KMS-11 (cell line): ENCODE data around the gene TGDS.

Experiments
- H2AFZ ChIP-seq: fragments of 200-600 bp; sonication (generic); 2 replicates; pipeline ENCODE4 v1.6.1; 2016; ENCODE audit warnings: antibody characterized with exemption, mixed run types, low read depth
- H3K27ac ChIP-seq: fragments of 200-600 bp; sonication (generic); 2 replicates; pipeline ENCODE4 v1.6.1; 2016; ENCODE audit warnings: mild to moderate bottlenecking, mixed run types
- H3K27me3 ChIP-seq: fragments of 200-600 bp; sonication (generic); 2 replicates; pipeline ENCODE4 v1.6.1; 2017; ENCODE audit warnings: mild to moderate bottlenecking, low read depth, mixed run types, moderate library complexity; ENCODE audit not compliant: insufficient read depth
- H3K36me3 ChIP-seq: fragments of 200-600 bp; sonication (generic); 2 replicates; pipeline ENCODE4 v1.6.1; 2017; ENCODE audit warnings: mild to moderate bottlenecking, mixed run types; ENCODE audit not compliant: insufficient read depth
- H3K4me1 ChIP-seq: fragments of 200-600 bp; sonication (generic); 2 replicates; pipeline ENCODE4 v1.6.1; 2016; ENCODE audit warnings: mild to moderate bottlenecking, low read depth, mixed run types; ENCODE audit not compliant: poor library complexity, severe bottlenecking
- H3K4me2 ChIP-seq: fragments of 200-600 bp; sonication (generic); 2 replicates; pipeline ENCODE4 v1.7.0; 2016; ENCODE audit warnings: mild to moderate bottlenecking, mixed run types
- H3K4me3 ChIP-seq: fragments of 200-600 bp; sonication (generic); IDR thresholded peaks from 2 replicates; pipeline ENCODE4 v1.6.1; 2017; ENCODE audit warnings: low read depth, low read length, mixed read lengths; ENCODE audit not compliant: insufficient read depth
- H3K79me2 ChIP-seq: fragments of 200-600 bp; sonication (generic); 2 replicates; pipeline ENCODE4 v1.6.1; 2016; ENCODE audit warnings: low read depth, mixed run types; ENCODE audit not compliant: insufficient read depth
- H3K9ac ChIP-seq: fragments of 200-600 bp; sonication (generic); 2 replicates; pipeline ENCODE4 v1.6.1; 2016; ENCODE audit warnings: mild to moderate bottlenecking, mixed run types
- H4K20me1 ChIP-seq: fragments of 200-600 bp; sonication (generic); 2 replicates; pipeline ENCODE4 v1.6.1; 2016; ENCODE audit warnings: mild to moderate bottlenecking, mixed run types; ENCODE audit not compliant: insufficient read depth
- TF ChIP-seq, protein P1 (sequence below): fragments of 200-600 bp; sonication (generic); conservative IDR thresholded peaks from 2 replicates; pipeline ENCODE4 v1.6.1; 2017; ENCODE audit warnings: low read depth, mild to moderate bottlenecking, antibody characterized with exemption, low read length, moderate library complexity, mixed read lengths

TGDS gene

DNA sequence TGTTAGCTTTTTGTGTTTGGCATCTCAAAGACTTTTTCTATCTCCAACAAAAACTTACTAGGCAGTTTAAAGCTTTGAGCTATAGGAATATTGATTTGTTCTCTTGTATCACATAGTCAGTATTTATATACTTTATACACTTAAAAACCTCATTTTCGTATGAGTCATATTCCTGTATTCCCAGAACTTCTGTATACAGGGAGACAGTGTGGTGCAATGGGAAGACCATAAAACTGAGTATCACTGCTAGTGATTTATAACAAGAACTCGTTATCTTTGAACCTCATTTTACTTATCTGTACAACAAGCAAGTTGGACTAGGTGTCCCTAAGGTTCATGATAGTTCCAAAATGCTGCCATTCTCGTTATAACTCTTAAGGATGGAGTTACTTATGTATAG is 12.0 kb upstream of the TGDS start:
- no peaks in the 10 kb centered on the region for H3K36me3 ChIP-seq
- no peak overlapping the region for H3K9ac ChIP-seq
- H2AFZ ChIP-seq, result no peak overlapping the region
- H3K27ac ChIP-seq, result no peak overlapping the region
- H3K4me2 ChIP-seq, result no peak overlapping the region
- H3K4me1 ChIP-seq, result peaks cover 5% of the 10 kb centered on the region
- H3K4me3 ChIP-seq, result no peak overlapping the region
- H3K27me3 ChIP-seq, result no peaks in the 10 kb centered on the region
- TF ChIP-seq, protein P1, sequence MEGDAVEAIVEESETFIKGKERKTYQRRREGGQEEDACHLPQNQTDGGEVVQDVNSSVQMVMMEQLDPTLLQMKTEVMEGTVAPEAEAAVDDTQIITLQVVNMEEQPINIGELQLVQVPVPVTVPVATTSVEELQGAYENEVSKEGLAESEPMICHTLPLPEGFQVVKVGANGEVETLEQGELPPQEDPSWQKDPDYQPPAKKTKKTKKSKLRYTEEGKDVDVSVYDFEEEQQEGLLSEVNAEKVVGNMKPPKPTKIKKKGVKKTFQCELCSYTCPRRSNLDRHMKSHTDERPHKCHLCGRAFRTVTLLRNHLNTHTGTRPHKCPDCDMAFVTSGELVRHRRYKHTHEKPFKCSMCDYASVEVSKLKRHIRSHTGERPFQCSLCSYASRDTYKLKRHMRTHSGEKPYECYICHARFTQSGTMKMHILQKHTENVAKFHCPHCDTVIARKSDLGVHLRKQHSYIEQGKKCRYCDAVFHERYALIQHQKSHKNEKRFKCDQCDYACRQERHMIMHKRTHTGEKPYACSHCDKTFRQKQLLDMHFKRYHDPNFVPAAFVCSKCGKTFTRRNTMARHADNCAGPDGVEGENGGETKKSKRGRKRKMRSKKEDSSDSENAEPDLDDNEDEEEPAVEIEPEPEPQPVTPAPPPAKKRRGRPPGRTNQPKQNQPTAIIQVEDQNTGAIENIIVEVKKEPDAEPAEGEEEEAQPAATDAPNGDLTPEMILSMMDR, result no peak
- H3K79me2 ChIP-seq, result peaks cover 3% of the 10 kb centered on the region; the same call in 1 of the 2 replicates
- no peaks in the 10 kb centered on the region for H4K20me1 ChIP-seq

DNA sequence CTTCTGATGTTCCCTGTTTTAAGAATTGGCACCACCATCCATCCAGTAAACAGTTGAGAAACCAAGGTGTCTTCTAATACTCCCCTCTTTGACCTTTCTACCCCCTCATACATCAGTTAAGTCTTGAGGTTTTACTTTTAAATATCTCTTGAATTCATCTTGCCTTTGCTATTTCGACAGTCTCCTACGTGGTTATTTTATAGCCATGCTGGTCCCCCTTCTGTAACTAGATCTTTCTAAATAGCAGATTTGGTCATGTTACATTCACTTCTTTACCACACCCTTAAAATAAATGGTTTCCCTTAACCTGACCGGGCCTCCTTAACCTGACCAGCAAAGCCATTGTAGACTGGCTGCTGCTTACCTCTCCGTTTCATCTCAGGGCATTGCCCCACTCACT is 11.1 kb upstream of the TGDS start:
- H3K27me3 ChIP-seq, result no peaks in the 10 kb centered on the region
- H3K9ac ChIP-seq, result no peak overlapping the region
- TF ChIP-seq, protein P1, result no peak
- H3K79me2 ChIP-seq, result peaks cover 8% of the 10 kb centered on the region; the same call in 1 of the 2 replicates
- H3K4me2 ChIP-seq, result no peak overlapping the region
- no peak overlapping the region for H3K27ac ChIP-seq
- H2AFZ ChIP-seq, result no peak overlapping the region
- H3K4me3 ChIP-seq, result no peak overlapping the region
- peaks cover 9% of the 10 kb centered on the region for H3K4me1 ChIP-seq
- no peaks in the 10 kb centered on the region for H3K36me3 ChIP-seq
- H4K20me1 ChIP-seq, result no peaks in the 10 kb centered on the region

DNA sequence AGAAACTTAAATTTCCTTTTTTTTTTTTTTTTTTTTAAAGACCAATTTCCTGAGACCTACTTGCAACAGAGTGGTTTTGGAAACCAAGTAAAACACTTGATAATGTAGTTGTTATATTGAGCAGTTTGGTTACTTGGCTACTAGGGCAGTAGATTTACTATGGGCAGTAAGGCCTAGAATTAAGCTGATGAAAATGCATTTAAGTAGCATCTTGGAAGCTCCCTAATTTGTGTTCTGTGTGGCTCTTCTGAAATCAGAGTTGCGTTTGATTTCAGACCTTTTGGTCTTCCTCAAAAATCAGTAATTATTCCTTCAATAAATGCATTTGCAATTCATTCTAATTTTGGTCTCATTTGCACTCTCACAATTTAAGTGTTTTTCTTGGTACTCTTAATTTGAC is 6.5 kb upstream of the TGDS start:
- Histone ChIP-seq H3K79me2 (peaks cover 8% of the 10 kb centered on the region; the same call in 1 of the 2 replicates), H3K4me2 (peak overlapping the region; percentile 86), H3K9ac (peak overlapping the region; percentile 60; the same call in 1 of the 2 replicates), H3K36me3 (no peaks in the 10 kb centered on the region), H4K20me1 (no peaks in the 10 kb centered on the region), H3K27ac (no peak overlapping the region), H3K4me1 (peaks cover 14% of the 10 kb centered on the region), H2AFZ (peak overlapping the region; percentile 49; the same call in 1 of the 2 replicates), H3K4me3 (no peak overlapping the region), H3K27me3 (no peaks in the 10 kb centered on the region)
- TF ChIP-seq, protein P1, result no peak

DNA sequence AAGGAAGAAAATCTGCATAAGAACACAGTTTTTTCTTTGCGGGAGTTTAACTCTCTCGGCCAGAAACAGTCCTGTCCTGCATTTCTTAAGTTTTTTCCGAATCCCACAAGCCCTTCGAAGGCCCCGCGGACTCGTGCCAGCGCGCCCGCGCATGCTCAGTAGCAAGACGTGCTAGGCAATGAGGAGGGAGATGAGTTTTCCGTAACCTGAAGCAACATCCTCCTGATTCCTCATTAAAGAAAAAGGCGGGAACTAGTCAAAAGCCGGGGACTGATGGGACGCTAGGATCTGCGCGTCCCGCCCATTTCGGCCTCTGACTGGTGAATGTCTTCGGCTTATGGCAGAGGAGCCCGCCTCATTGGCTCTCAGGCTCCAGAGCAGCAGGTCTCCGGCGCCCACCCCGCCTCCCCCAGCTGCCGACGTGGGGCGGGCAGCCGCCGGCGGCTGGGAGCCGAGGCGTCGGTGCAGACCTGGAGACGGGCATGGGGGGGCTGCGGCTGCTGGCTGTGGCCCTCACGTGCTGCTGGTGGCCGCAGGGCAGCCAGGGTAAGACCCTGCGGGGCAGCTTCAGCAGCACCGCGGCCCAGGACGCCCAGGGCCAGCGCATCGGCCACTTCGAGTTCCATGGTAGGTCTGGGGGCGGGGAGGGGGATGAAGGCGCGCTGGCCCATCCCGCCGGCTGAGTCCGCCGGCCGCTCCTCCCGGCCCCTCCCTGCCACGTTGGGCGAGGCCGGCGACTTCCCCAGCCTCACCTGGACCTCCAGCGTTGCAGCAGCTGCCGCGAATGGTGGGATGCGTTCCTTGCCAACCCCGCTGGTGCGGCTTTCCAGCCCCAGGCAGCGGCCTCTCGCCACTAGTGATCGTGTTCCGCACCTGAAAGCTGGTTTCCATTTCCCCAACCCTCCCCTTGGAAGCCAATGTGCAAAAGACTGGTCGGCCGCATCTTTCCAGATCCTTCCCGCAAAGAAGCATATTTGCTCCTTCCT is 5.8 kb upstream of the TGDS start, which contains the start of gene GPR180:
GPR180 (plus strand) TSS at position 412 of the 986 bp plus-strand sequence; CDS start at position 483, 71 bp downstream.
- Histone ChIP-seq H3K27ac (peak within 1 kb of the TSS; percentile 42), H3K4me3 (no peak within 1 kb of the TSS), H3K4me1 (peaks cover 14% of the 10 kb centered on the region), H3K27me3 (no peaks in the 10 kb centered on the region), H2AFZ (peak within 1 kb of the TSS; percentile 49), H3K9ac (peak within 1 kb of the TSS; percentile 60), H3K79me2 (peaks cover 8% of the 10 kb centered on the region; the same call in 1 of the 2 replicates), H3K4me2 (peak within 1 kb of the TSS; percentile 86), H4K20me1 (no peaks in the 10 kb centered on the region), H3K36me3 (no peaks in the 10 kb centered on the region)
- TF ChIP-seq, protein P1, result no peak
